Measurements from ENCODE around the gene SLC34A3. TPM values are rescaled to one million over a fixed set of nuclear protein-coding genes. Genes with fewer than 3 reads are reported as not detected.

SLC34A3 gene
- total and polyA plus RNA-seq, 2 of the 8 experiments (the other 6 are each of a cell fraction or from before 2014, with no cell fraction given): 0.08 TPM; not detected in 1

DNA sequence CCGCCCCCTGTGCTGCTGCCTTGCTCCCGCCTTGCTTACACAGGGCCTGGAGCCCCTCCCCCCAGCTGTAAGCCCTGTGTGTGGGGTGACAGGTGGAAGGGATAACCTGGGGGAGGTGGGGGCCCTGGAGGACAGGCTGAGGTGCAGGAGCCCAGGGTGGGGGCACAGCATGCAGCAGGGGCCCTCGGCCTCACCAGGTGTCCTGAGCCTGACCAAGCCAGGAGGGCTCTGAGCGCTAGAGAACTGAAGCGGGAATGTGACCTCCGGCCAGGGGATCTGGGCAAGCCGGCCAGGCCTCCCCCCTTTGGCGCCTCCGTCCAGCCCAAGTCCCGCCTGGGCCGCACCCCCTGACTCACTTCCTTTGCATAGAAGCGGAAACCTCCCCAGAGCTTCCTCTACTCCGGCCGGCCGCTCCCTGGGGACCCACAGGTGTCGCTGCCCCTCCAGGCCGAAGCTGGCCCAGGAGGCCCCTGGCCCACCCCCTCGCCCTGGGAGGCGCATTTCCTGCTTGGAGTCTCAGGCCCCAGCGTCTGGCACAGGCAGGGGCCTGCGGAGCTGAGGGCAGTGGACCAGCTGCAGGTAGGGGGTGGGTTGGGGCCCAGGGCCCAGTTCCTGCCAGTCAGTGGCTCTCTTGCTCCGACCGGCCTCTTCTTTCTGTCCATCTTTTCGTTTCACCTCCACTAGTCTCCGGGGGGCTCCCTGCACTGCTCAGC is 46.8 kb downstream of the SLC34A3 start, which contains the start of gene TOR4A:
TSS of gene TOR4A (plus strand) at position 398 of the 713 bp plus-strand sequence. CDS start 964 bp downstream, outside the sequence.
- H2BK12ac ChIP-seq (ENCODE audit: low read depth, low read length): no peak within 1 kb of the TSS
- 6% methylated on average over 15 of the region's 25 CpGs; no CpG with 5 or more reads in 1 of the 2 experiments for WGBS, 2 experiments (ENCODE audit: extremely low coverage in 1 of 2, insufficient coverage in 1 of 2, insufficient read length in 1 of 2, insufficient replicate concordance in 2 of 2, low coverage in 1 of 2, low lambda C conversion rate in 2 of 2, missing lambda C conversion rate in 1 of 2)
- peak within 1 kb of the TSS; percentile 68 for H3K18ac ChIP-seq (ENCODE audit: extremely low read depth, low read length)
- H3K9ac ChIP-seq (replicated peaks in 1 of 4; ENCODE audit: extremely low read depth in 1 of 4, low read depth in 3 of 4, low read length in 3 of 4): peak within 1 kb of the TSS in 1 of 4 experiments; percentile 4; a peak in 2 of 7 replicates
- H3K23me2 ChIP-seq (ENCODE audit: low read depth, low read length): peaks cover 13% of the 10 kb centered on the region; the same call in 1 of the 2 replicates
- peaks cover 0 to 15% (median 2%) of the 10 kb centered on the region in 4 experiments; a peak in 3 of 8 replicates for H3K36me3 ChIP-seq (ENCODE audit: control insufficient read depth in 2 of 4, insufficient read depth in 4 of 4, low read length in 3 of 4)
- H2BK20ac ChIP-seq (ENCODE audit: low read length): no peak within 1 kb of the TSS
- peak within 1 kb of the TSS; percentile 19 for H3K4ac ChIP-seq (replicated peaks; ENCODE audit: insufficient read length, low read depth, low read length)
- FAIRE-seq (no peak), DNase-seq (ENCODE audit: low read depth in 1 of 2, low spot score in 2 of 2) (peak in 1 of 2 experiments; percentile 86)
- H4K91ac ChIP-seq (replicated peaks; ENCODE audit: insufficient read length, low read length): peak within 1 kb of the TSS; percentile 97
- no peaks in the 10 kb centered on the region for H3K79me1 ChIP-seq (ENCODE audit: low read depth, low read length)
- H3K27ac ChIP-seq (ENCODE audit: low read depth, low read length): peak within 1 kb of the TSS; percentile 28; the same call in 1 of the 2 replicates
- peaks cover 2 to 27% (median 14%) of the 10 kb centered on the region in 4 experiments; a peak in 6 of 7 replicates for H3K27me3 ChIP-seq (replicated peaks in 1 of 4; ENCODE audit: control insufficient read depth in 3 of 4, extremely low read depth in 1 of 4, insufficient read depth in 3 of 4, low read length in 3 of 4)
- POLR2A ChIA-PET (ENCODE audit: partially characterized antibody): interaction anchor here (0.8 to 47.8 kb wide), 12 partner anchors 9 to 431 kb away, joined by 3 to 1462 read pairs (median 6); partner anchors contain the start of genes CYSRT1, NDOR1, NELFB and NRARP
- no peaks in the 10 kb centered on the region for H3K79me2 ChIP-seq (ENCODE audit: control insufficient read depth in 1 of 2, insufficient read depth in 2 of 2, low read length in 2 of 2)
- peaks cover 0 to 28% (median 19%) of the 10 kb centered on the region in 4 experiments; a peak in 6 of 7 replicates for H3K4me1 ChIP-seq (replicated peaks in 1 of 4; ENCODE audit: control insufficient read depth in 3 of 4, insufficient read depth in 4 of 4, low read length in 3 of 4)
- no peak within 1 kb of the TSS for H2BK15ac ChIP-seq (ENCODE audit: low read length)
- H2BK120ac ChIP-seq (replicated peaks; ENCODE audit: low read depth, low read length): no peak within 1 kb of the TSS
- peak within 1 kb of the TSS; percentile 94 for H4K8ac ChIP-seq (ENCODE audit: extremely low read depth, insufficient read depth, low read length)
- H3K56ac ChIP-seq (replicated peaks; ENCODE audit: insufficient read length, low read depth, low read length): peak within 1 kb of the TSS; percentile 69
- peak within 1 kb of the TSS; percentile 64 for H4K5ac ChIP-seq (ENCODE audit: insufficient read length, low read depth, low read length)
- no peaks in the 10 kb centered on the region; a peak in 1 of 4 replicates for H3K9me3 ChIP-seq (ENCODE audit: insufficient read depth in 2 of 2, low read depth in 1 of 2, low read length in 1 of 2)
- peak within 1 kb of the TSS; percentile 28; the same call in 1 of the 2 replicates for H2AK5ac ChIP-seq (ENCODE audit: low read depth, low read length)
- CTCF ChIA-PET (ENCODE audit: partially characterized antibody): interaction anchor here (0.7 to 2.7 kb wide), 12 partner anchors 10 to 209 kb away, joined by 3 to 10 read pairs (median 4); partner anchors contain the start of genes EXD3, NELFB, NOXA1 and NRARP
- peak within 1 kb of the TSS; percentile 91; the same call in 1 of the 2 replicates for H2BK5ac ChIP-seq (ENCODE audit: low read depth, low read length)
- no peak within 1 kb of the TSS for H3K14ac ChIP-seq (ENCODE audit: insufficient read length)
- H3K4me2 ChIP-seq (ENCODE audit: insufficient read depth in 1 of 2, low read depth in 2 of 2, low read length in 2 of 2): peak within 1 kb of the TSS; percentile 58 to 80
- H3K4me3 ChIP-seq (ENCODE audit: extremely low read depth in 1 of 4, insufficient read depth in 2 of 4, low read depth in 3 of 4, low read length in 4 of 4): peak within 1 kb of the TSS; percentile 26 to 70 (median 58)
- peaks cover 0 to 15% of the 10 kb centered on the region in 2 experiments for H4K20me1 ChIP-seq (replicated peaks in 1 of 2; ENCODE audit: control insufficient read depth in 1 of 2, insufficient read depth in 2 of 2, low read length in 2 of 2)
- no peak within 1 kb of the TSS for H2AFZ ChIP-seq (ENCODE audit: low read length)
- no peak within 1 kb of the TSS for H3K23ac ChIP-seq (ENCODE audit: insufficient read length)
- TF ChIP-seq KDM1A (IDR thresholded peaks at IDR 0.05; ENCODE audit: borderline replicate concordance, low read length) (peak; percentile 23; the same call in 1 of the 2 replicates), POLR2A (IDR thresholded peaks at IDR 0.05; ENCODE audit: control extremely low read depth in 1 of 2, low read depth in 2 of 2, low read length in 2 of 2) (peak in 1 of 2 experiments; percentile 41; a peak in 1 of 3 replicates), SIN3A (conservative IDR thresholded peaks at IDR 0.05 in 1 of 2, IDR thresholded peaks at IDR 0.05 in 1 of 2; ENCODE audit: low read depth in 1 of 2, low read length in 2 of 2) (0 out of 4 replicates have a peak, but pooled peaks of 1 of the 2 experiments have one; percentile 43), EGR1 (IDR thresholded peaks at IDR 0.05; ENCODE audit: borderline replicate concordance, low read depth, low read length) (peak; percentile 35; the same call in 1 of the 2 replicates), CBX8 (IDR thresholded peaks at IDR 0.05; ENCODE audit: borderline replicate concordance, low read depth, low read length) (no peak)
- TF ChIP-seq, protein P1, sequence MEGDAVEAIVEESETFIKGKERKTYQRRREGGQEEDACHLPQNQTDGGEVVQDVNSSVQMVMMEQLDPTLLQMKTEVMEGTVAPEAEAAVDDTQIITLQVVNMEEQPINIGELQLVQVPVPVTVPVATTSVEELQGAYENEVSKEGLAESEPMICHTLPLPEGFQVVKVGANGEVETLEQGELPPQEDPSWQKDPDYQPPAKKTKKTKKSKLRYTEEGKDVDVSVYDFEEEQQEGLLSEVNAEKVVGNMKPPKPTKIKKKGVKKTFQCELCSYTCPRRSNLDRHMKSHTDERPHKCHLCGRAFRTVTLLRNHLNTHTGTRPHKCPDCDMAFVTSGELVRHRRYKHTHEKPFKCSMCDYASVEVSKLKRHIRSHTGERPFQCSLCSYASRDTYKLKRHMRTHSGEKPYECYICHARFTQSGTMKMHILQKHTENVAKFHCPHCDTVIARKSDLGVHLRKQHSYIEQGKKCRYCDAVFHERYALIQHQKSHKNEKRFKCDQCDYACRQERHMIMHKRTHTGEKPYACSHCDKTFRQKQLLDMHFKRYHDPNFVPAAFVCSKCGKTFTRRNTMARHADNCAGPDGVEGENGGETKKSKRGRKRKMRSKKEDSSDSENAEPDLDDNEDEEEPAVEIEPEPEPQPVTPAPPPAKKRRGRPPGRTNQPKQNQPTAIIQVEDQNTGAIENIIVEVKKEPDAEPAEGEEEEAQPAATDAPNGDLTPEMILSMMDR (IDR thresholded peaks at IDR 0.05; ENCODE audit: control extremely low read depth in 1 of 3, insufficient read depth in 1 of 3, low read depth in 1 of 3, low read length in 3 of 3): peak in 1 of 3 experiments; percentile 21; a peak in 1 of 4 replicates

Measured in H1 (cell line).